ENCODE data around the gene SRGAP3. TPM values are rescaled to one million over a fixed set of nuclear protein-coding genes. Genes with fewer than 3 reads are reported as not detected.
"Not testable (repeated sequence)": the region's sequence is repeated elsewhere in the genome, so short reads cannot be mapped to it uniquely, and the experiment has no call there.

The SRGAP3 gene
- total and polyA plus RNA-seq, 3 experiments from 2014 or later, result 0.84 to 2.1 (median 1.1) TPM

DNA sequence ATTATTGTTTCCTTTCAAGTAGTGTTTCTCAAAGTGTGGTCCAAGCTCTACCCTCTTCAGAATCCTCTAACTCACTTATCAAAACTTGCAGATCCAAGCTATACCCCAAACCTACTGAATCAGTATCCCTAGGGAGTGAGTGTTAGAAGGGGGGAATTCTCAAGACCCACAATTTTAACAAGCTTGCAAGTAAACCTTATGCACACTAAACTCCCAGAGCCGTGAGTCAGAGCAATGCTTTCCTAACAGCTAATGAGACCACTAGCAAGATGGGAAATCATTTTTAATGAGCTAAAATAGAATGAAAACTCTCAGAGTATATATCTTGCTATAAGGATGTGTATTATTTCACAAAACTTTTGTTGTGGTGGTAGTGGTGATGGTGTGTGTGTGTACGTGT is 41.1 kb upstream of the SRGAP3 start:
- Mint-ChIP-seq H3K4me1 (no peaks in the 10 kb centered on the region), H3K27ac (no peak overlapping the region), H3K9me3 (no peaks in the 10 kb centered on the region), H3K4me3 (no peak overlapping the region), H3K36me3 (no peaks in the 10 kb centered on the region), H3K27me3 (peaks cover 9 to 40% of the 10 kb centered on the region in 2 donors)
- Histone ChIP-seq H3K27me3 (ENCODE audit: insufficient read depth, low read length, poor library complexity, severe bottlenecking) (no peaks in the 10 kb centered on the region), H3K9me3 (ENCODE audit: low read length) (no peaks in the 10 kb centered on the region), H3K4me1 (ENCODE audit: insufficient read depth, low read length) (no peaks in the 10 kb centered on the region), H3K27ac (ENCODE audit: low read depth, low read length) (no peak overlapping the region), H3K4me3 (ENCODE audit: low read length) (no peak overlapping the region), H3K36me3 (ENCODE audit: insufficient read depth, low read length) (no peaks in the 10 kb centered on the region)
- POLR2A ChIA-PET, result no interaction called here
- DNase-seq, result no peak
- CTCF ChIA-PET, result interaction anchor here (1.4 kb wide), 2 partner anchors 10 to 12 kb away, joined by 3 to 4 read pairs; no protein-coding TSS in a partner anchor

DNA sequence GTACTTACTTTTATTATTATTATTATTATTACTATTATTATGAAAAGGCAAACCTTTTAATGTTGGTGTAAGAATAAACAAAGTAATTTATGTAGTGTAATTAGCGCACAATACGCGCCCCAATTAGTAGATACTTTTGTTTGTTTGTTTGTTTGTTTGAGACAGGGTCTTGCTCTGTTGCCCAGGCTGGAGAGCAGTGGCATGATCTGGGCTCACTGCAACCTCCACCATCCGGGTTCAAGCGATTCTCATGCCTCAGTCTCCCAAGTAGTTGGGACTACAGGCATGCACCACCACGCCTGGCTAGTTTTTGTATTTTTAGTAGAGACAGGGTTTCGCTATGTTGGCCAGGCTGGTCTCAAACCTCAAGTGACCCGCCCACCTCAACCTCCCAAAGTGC is 32.1 kb upstream of the SRGAP3 start:
- H3K36me3 Mint-ChIP-seq; H3K36me3 ChIP-seq (ENCODE audit: insufficient read depth, low read length); H3K27ac Mint-ChIP-seq; H3K27me3 ChIP-seq (ENCODE audit: insufficient read depth, low read length, poor library complexity, severe bottlenecking); H3K4me1 Mint-ChIP-seq; DNase-seq; POLR2A ChIA-PET; H3K4me3 ChIP-seq (ENCODE audit: low read length); H3K27me3 Mint-ChIP-seq; H3K9me3 Mint-ChIP-seq; H3K27ac ChIP-seq (ENCODE audit: low read depth, low read length); CTCF ChIA-PET; H3K4me1 ChIP-seq (ENCODE audit: insufficient read depth, low read length); H3K4me3 Mint-ChIP-seq; H3K9me3 ChIP-seq (ENCODE audit: low read length): not testable (repeated sequence)

DNA sequence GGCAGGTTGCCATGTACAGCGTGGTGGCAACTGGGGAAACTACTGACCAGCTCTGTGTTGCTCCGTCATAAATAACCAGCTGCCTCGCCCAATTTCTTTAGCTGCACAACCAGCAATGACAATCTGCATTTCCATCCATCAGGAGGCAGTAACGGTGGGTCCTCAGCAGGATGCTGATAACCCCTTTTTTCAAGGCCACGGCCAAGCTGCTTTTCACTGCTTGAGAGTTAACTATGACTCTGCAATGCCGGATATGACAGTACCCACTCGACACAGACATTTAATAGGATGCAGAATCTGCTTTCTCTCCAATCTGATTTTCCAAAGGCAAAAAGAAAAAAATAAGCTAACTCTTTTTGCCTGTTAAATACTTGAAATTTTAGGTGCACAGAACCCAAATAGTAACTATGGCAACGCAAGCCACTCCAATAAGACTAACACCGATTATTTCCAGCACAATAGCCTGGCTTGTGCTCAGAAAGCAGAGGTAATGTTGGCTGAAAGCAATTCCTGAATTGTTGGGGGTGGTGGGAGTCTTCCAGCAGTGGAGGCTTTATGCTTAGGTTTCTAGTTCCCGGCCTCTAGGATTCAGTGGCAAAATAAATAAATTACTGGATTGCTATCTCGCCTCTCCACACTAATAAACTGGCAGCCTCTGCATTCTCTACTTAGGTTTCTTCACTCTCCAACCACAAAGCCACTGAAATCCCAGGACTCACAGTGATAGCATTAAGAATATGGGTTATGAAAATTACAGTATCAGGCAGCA is 31.2 kb upstream of the SRGAP3 start:
- no peaks in the 10 kb centered on the region for H3K36me3 Mint-ChIP-seq
- H3K9me3 ChIP-seq (ENCODE audit: low read length), result no peaks in the 10 kb centered on the region
- H3K36me3 ChIP-seq (ENCODE audit: insufficient read depth, low read length), result no peaks in the 10 kb centered on the region
- H3K9me3 Mint-ChIP-seq, result no peaks in the 10 kb centered on the region
- ChIA-PET CTCF (no interaction called here), POLR2A (no interaction called here)
- DNase-seq, result no peak
- H3K27ac Mint-ChIP-seq, result no peak overlapping the region
- H3K27me3 Mint-ChIP-seq, result peaks cover 6 to 11% of the 10 kb centered on the region in 2 donors
- H3K4me3 ChIP-seq (ENCODE audit: low read length), result no peak overlapping the region
- H3K27ac ChIP-seq (ENCODE audit: low read depth, low read length), result no peak overlapping the region
- no peaks in the 10 kb centered on the region for H3K4me1 ChIP-seq (ENCODE audit: insufficient read depth, low read length)
- no peaks in the 10 kb centered on the region for H3K27me3 ChIP-seq (ENCODE audit: insufficient read depth, low read length, poor library complexity, severe bottlenecking)
- no peak overlapping the region for H3K4me3 Mint-ChIP-seq
- H3K4me1 Mint-ChIP-seq, result no peaks in the 10 kb centered on the region

DNA sequence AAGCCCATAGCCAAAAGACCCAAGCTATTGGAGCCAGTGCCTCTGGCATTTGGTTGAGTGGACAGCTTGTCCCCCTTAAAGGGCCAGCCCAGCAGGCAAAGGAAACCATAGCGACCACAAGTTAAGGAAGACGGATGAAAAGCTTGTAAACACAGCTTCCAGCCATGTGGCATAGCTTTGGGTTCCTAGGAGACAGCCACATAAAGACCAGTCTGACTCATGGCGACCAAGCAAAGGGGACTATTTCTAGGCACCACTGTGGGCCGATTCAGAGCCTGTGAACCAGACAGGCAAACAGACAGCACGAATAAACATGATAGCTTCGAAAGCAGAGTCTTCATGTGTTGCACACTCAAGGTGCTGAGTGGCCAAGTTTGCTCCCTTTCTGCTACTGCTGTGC is 30.5 kb upstream of the SRGAP3 start:
- no peaks in the 10 kb centered on the region for H3K4me1 Mint-ChIP-seq
- POLR2A ChIA-PET, result no interaction called here
- peaks cover 6 to 11% of the 10 kb centered on the region in 2 donors for H3K27me3 Mint-ChIP-seq

DNA sequence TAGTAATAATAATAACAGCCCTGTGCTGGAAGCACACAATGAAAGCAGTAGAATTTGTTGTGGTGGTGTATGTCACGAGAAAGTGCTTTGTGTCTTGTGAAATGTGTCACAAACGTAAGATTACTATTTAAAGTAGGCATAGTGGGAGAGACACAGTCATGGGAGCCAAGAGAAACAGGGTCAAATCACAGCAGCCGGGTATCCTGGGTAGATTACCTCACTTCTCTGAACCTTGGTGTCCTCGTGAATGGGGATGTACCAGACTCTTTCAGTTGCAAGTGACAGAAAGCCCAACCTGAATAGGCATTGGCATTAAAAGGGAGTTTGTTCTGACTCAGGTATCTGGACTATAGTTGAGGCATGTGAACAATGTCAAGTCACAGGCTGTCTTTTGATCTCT is 29.1 kb upstream of the SRGAP3 start:
- Mint-ChIP-seq H3K4me3 (no peak overlapping the region), H3K27ac (no peak overlapping the region), H3K36me3 (no peaks in the 10 kb centered on the region), H3K27me3 (peaks cover 6 to 16% of the 10 kb centered on the region in 2 donors), H3K4me1 (no peaks in the 10 kb centered on the region), H3K9me3 (no peaks in the 10 kb centered on the region)
- no peaks in the 10 kb centered on the region for H3K27me3 ChIP-seq (ENCODE audit: insufficient read depth, low read length, poor library complexity, severe bottlenecking)
- no peaks in the 10 kb centered on the region for H3K9me3 ChIP-seq (ENCODE audit: low read length)
- no peaks in the 10 kb centered on the region for H3K36me3 ChIP-seq (ENCODE audit: insufficient read depth, low read length)
- H3K27ac ChIP-seq (ENCODE audit: low read depth, low read length), result no peak overlapping the region
- H3K4me1 ChIP-seq (ENCODE audit: insufficient read depth, low read length), result no peaks in the 10 kb centered on the region
- no peak overlapping the region for H3K4me3 ChIP-seq (ENCODE audit: low read length)
- DNase-seq, result no peak
- POLR2A ChIA-PET, result no interaction called here
- CTCF ChIA-PET, result no interaction called here

More for the DNA sequence above, 30.5 kb upstream of the SRGAP3 start:
- H3K27ac ChIP-seq (ENCODE audit: low read depth, low read length), result no peak overlapping the region
- no peak overlapping the region for H3K4me3 ChIP-seq (ENCODE audit: low read length)
- H3K36me3 Mint-ChIP-seq, result no peaks in the 10 kb centered on the region
- no peak overlapping the region for H3K4me3 Mint-ChIP-seq
- H3K4me1 ChIP-seq (ENCODE audit: insufficient read depth, low read length), result no peaks in the 10 kb centered on the region
- no peaks in the 10 kb centered on the region for H3K9me3 Mint-ChIP-seq
- H3K9me3 ChIP-seq (ENCODE audit: low read length), result no peaks in the 10 kb centered on the region
- H3K27ac Mint-ChIP-seq, result no peak overlapping the region
- DNase-seq, result no peak
- H3K36me3 ChIP-seq (ENCODE audit: insufficient read depth, low read length), result no peaks in the 10 kb centered on the region
- no peaks in the 10 kb centered on the region for H3K27me3 ChIP-seq (ENCODE audit: insufficient read depth, low read length, poor library complexity, severe bottlenecking)
- CTCF ChIA-PET, result no interaction called here

DNA sequence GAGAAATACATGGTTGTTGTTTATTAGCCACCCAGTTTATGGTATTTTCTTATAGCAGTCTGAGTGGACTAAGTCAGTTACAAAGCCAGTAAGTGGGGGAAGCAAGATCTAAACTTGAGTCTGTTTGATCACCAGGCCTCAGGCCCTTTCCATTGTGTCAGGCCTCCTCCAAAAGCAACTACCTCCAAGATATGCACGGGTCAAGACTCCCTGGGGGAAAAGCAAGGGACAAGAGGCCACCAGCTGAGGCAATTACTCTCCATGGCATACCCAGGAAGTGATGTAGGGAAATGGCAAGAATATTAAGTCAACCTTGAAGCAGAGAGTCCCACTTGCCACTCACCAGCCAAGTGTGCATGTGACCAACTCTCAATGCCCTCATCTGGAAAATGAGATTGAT is 28.6 kb upstream of the SRGAP3 start:
- Histone ChIP-seq H3K4me1 (ENCODE audit: insufficient read depth, low read length) (no peaks in the 10 kb centered on the region), H3K27ac (ENCODE audit: low read depth, low read length) (no peak overlapping the region), H3K36me3 (ENCODE audit: insufficient read depth, low read length) (no peaks in the 10 kb centered on the region), H3K9me3 (ENCODE audit: low read length) (no peaks in the 10 kb centered on the region), H3K27me3 (ENCODE audit: insufficient read depth, low read length, poor library complexity, severe bottlenecking) (no peaks in the 10 kb centered on the region), H3K4me3 (ENCODE audit: low read length) (no peak overlapping the region)
- ChIA-PET POLR2A (no interaction called here), CTCF (no interaction called here)
- no peak overlapping the region for H3K27ac Mint-ChIP-seq
- no peaks in the 10 kb centered on the region for H3K4me1 Mint-ChIP-seq
- no peaks in the 10 kb centered on the region for H3K9me3 Mint-ChIP-seq
- H3K27me3 Mint-ChIP-seq, result peaks cover 6 to 17% of the 10 kb centered on the region in 2 donors
- no peak overlapping the region for H3K4me3 Mint-ChIP-seq
- DNase-seq, result no peak
- no peaks in the 10 kb centered on the region for H3K36me3 Mint-ChIP-seq

DNA sequence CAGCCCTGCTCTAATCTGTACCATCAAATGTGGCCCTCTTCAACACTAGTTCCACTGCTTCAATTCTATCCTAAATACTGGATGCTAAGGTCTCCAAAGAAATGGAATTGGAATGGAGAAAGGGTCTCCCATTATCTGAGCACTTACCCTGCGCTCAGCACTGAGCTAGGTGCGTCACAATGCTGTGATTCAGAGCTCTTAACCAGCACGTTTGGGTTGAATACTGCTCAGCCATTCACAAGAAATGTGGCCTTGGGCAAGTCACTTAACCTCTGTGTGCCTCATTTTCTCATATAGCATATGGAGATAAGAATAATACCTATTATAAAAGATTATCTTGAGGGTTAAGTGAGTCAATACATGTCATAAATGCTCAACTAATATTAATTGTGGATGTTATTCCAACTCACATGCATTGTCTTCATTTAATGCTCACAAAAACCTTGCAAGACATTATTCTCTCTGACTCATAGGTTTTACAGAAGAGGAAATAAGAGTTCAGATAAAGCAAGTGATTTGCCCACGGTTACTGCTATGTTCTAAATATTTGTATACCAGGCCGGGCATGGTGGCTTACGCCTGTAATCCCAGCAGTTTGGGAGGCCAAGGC is 27.4 kb upstream of the SRGAP3 start:
- ChIA-PET CTCF (no interaction called here), POLR2A (no interaction called here)
- Mint-ChIP-seq H3K9me3 (no peaks in the 10 kb centered on the region), H3K27ac (no peak overlapping the region), H3K27me3 (peaks cover 6 to 21% of the 10 kb centered on the region in 2 donors), H3K4me3 (no peak overlapping the region), H3K36me3 (no peaks in the 10 kb centered on the region), H3K4me1 (no peaks in the 10 kb centered on the region)
- Histone ChIP-seq H3K4me3 (ENCODE audit: low read length) (no peak overlapping the region), H3K4me1 (ENCODE audit: insufficient read depth, low read length) (no peaks in the 10 kb centered on the region), H3K9me3 (ENCODE audit: low read length) (no peaks in the 10 kb centered on the region), H3K27me3 (ENCODE audit: insufficient read depth, low read length, poor library complexity, severe bottlenecking) (no peaks in the 10 kb centered on the region), H3K36me3 (ENCODE audit: insufficient read depth, low read length) (no peaks in the 10 kb centered on the region), H3K27ac (ENCODE audit: low read depth, low read length) (no peak overlapping the region)
- no peak for DNase-seq

DNA sequence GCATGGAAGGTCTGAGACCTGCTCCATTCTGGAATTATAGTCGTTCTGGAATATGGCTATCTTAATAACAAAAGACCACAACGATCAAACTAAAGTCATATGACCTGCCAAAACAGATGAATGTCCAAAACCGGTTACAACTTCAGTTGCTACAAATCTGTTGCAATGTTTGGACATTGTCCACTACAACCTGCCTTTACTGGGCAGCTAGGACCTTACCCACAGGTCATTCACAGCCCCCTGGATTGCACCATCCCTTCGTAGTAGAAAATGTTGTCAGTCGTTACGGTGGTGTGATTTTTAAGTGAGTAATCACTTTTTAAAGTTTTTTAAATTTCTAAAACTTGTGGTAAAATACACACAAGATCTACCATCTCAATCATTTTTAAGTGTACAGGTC is 22.5 kb upstream of the SRGAP3 start:
- CTCF ChIA-PET, result no interaction called here
- POLR2A ChIA-PET, result no interaction called here
- Histone ChIP-seq H3K9me3 (ENCODE audit: low read length) (no peaks in the 10 kb centered on the region), H3K4me3 (ENCODE audit: low read length) (no peak overlapping the region), H3K36me3 (ENCODE audit: insufficient read depth, low read length) (no peaks in the 10 kb centered on the region), H3K4me1 (ENCODE audit: insufficient read depth, low read length) (no peaks in the 10 kb centered on the region), H3K27ac (ENCODE audit: low read depth, low read length) (no peak overlapping the region), H3K27me3 (ENCODE audit: insufficient read depth, low read length, poor library complexity, severe bottlenecking) (no peaks in the 10 kb centered on the region)
- Mint-ChIP-seq H3K36me3 (peaks cover 0 to 1% (median 0%) of the 10 kb centered on the region in 3 donors), H3K9me3 (no peaks in the 10 kb centered on the region), H3K27me3 (peaks cover 3 to 17% of the 10 kb centered on the region in 2 donors), H3K4me1 (no peaks in the 10 kb centered on the region), H3K27ac (no peak overlapping the region), H3K4me3 (no peak overlapping the region)
- no peak for DNase-seq

All from CD8-positive, alpha-beta memory T cell (primary cell).